Mesenchymal stem cell (in vitro differentiated cells and primary cell): ENCODE results near the gene GLP2R.
A peak's percentile ranks its signal among the peaks of the same experiment; 100 is the strongest.

Source experiments
- DNase-seq: peaks from one replicate; pipeline ENCODE4 v3.0.0-alpha.2; 2013
- H2AFZ ChIP-seq: one replicate; pipeline ENCODE4 v1.6.1; 2013; ENCODE audit warnings: low read depth, mild to moderate bottlenecking, control low read depth, inconsistent platforms, low read length, moderate library complexity
- H2AK5ac ChIP-seq: 2 replicates; pipeline ENCODE4 v1.6.1; 2013; ENCODE audit warnings: low read length, moderate library complexity, mild to moderate bottlenecking, inconsistent platforms; ENCODE audit not compliant: severe bottlenecking
- H2BK120ac ChIP-seq: one replicate; pipeline ENCODE4 v1.6.1; 2013; ENCODE audit warnings: low read depth, mild to moderate bottlenecking, inconsistent platforms, low read length, moderate library complexity
- H2BK12ac ChIP-seq, 2 experiments: one replicate each; pipeline ENCODE4 v1.6.1; 2013; ENCODE audit warnings: inconsistent platforms in 2 of 2, low read length in 2 of 2, mild to moderate bottlenecking in 2 of 2, moderate library complexity in 2 of 2, control low read depth in 1 of 2
- H2BK15ac ChIP-seq: one replicate; pipeline ENCODE4 v1.6.1; 2013; ENCODE audit warnings: mild to moderate bottlenecking, low read depth, inconsistent platforms; ENCODE audit not compliant: poor library complexity, severe bottlenecking
- H2BK5ac ChIP-seq: 2 replicates; pipeline ENCODE4 v1.6.1; 2013; ENCODE audit warnings: low read depth, mild to moderate bottlenecking, low read length, control low read depth, inconsistent platforms; ENCODE audit not compliant: poor library complexity, severe bottlenecking
- H3K14ac ChIP-seq, 2 experiments: one replicate each; pipeline ENCODE4 v1.6.1; 2013; ENCODE audit warnings: inconsistent platforms in 2 of 2, low read length in 2 of 2, control low read depth in 1 of 2, mild to moderate bottlenecking in 1 of 2, moderate library complexity in 1 of 2
- H3K18ac ChIP-seq, 2 experiments: one replicate each; pipeline ENCODE4 v1.6.1; 2013; ENCODE audit warnings: inconsistent platforms in 2 of 2, low read length in 2 of 2, control low read depth in 1 of 2, low read depth in 1 of 2, mild to moderate bottlenecking in 1 of 2
- H3K23ac ChIP-seq, 2 experiments: one replicate each; pipeline ENCODE4 v1.6.1; 2013; ENCODE audit warnings: inconsistent platforms in 2 of 2, low read length in 2 of 2, mild to moderate bottlenecking in 2 of 2, moderate library complexity in 2 of 2, control low read depth in 1 of 2
- H3K27ac ChIP-seq: 2 replicates; pipeline ENCODE4 v1.5.1; 2013; ENCODE audit warnings: mild to moderate bottlenecking, moderate library complexity, low read length, control low read depth, inconsistent platforms; ENCODE audit not compliant: poor library complexity, severe bottlenecking
- H3K27me3 ChIP-seq, 2 experiments: 2 replicates each; pipeline versions ENCODE4 v1.6.1 to v1.7.0; 2013; ENCODE audit warnings: low read length in 2 of 2, mild to moderate bottlenecking in 2 of 2, moderate library complexity in 2 of 2, control low read depth in 1 of 2, inconsistent platforms in 1 of 2; ENCODE audit not compliant: control insufficient read depth in 1 of 2, insufficient read depth in 1 of 2
- H3K36me3 ChIP-seq, 2 experiments: 2 replicates each; pipeline versions ENCODE4 v1.6.1 to v1.7.0; 2013; ENCODE audit warnings: low read length in 2 of 2, control low read depth in 1 of 2, inconsistent platforms in 1 of 2, low read depth in 1 of 2, mild to moderate bottlenecking in 1 of 2; ENCODE audit not compliant: insufficient read depth in 2 of 2, control insufficient read depth in 1 of 2
- H3K4ac ChIP-seq, 2 experiments: one replicate each; pipeline ENCODE4 v1.6.1; 2013; ENCODE audit warnings: inconsistent platforms in 2 of 2, low read length in 2 of 2, mild to moderate bottlenecking in 2 of 2, moderate library complexity in 2 of 2, control low read depth in 1 of 2, low read depth in 1 of 2
- H3K4me1 ChIP-seq: 2 replicates; pipeline ENCODE4 v1.6.1; 2013; ENCODE audit warnings: low read depth, low read length, control low read depth; ENCODE audit not compliant: control insufficient read depth, insufficient read depth
- H3K4me2 ChIP-seq: 2 replicates; pipeline ENCODE4 v1.6.1; 2013; ENCODE audit warnings: low read length, mild to moderate bottlenecking, inconsistent platforms; ENCODE audit not compliant: poor library complexity, severe bottlenecking
- H3K4me3 ChIP-seq, 2 experiments: 2 replicates each; pipeline versions ENCODE4 v1.5.1 to v1.7.0; 2013; ENCODE audit warnings: low read length in 2 of 2, mild to moderate bottlenecking in 2 of 2, control low read depth in 1 of 2, low read depth in 1 of 2; ENCODE audit not compliant: insufficient read depth in 1 of 2
- H3K79me1 ChIP-seq: replicated peaks from 2 replicates; pipeline ENCODE4 v1.6.1; 2013; ENCODE audit warnings: mild to moderate bottlenecking, control low read depth, low read length, inconsistent platforms; ENCODE audit not compliant: poor library complexity, severe bottlenecking
- H3K9ac ChIP-seq: 2 replicates; pipeline ENCODE4 v1.7.0; 2013; ENCODE audit warnings: mild to moderate bottlenecking, low read length, moderate library complexity
- H3K9me3 ChIP-seq: 2 replicates; pipeline ENCODE4 v1.7.0; 2013; ENCODE audit warnings: mild to moderate bottlenecking, low read length; ENCODE audit not compliant: control insufficient read depth
- H4K8ac ChIP-seq: one replicate; pipeline ENCODE4 v1.6.1; 2013; ENCODE audit warnings: inconsistent platforms, mild to moderate bottlenecking, low read length, moderate library complexity
- H4K91ac ChIP-seq: one replicate; pipeline ENCODE4 v1.6.1; 2013; ENCODE audit warnings: mild to moderate bottlenecking, low read length, inconsistent platforms
- WGBS: methylation state at CpG from one replicate; pipeline ENCODE4 v1.1.7; 2013; ENCODE audit warnings: mixed read lengths; 5-methylcytosine and 5-hydroxymethylcytosine counted together

GLP2R gene

GRCh38 chr17:9907131-9907530, 81.4 kb downstream of the GLP2R start:
- Histone ChIP-seq H3K14ac (no peak overlapping the region), H3K18ac (peak overlapping the region in 1 of 2 experiments; percentile 70), H2AK5ac (no peak overlapping the region), H3K23ac (no peak overlapping the region), H2BK15ac (no peak overlapping the region), H2AFZ (no peak overlapping the region), H3K4ac (no peak overlapping the region), H3K27me3 (peaks cover 0 to 9% of the 10 kb centered on the region in 2 experiments), H3K79me1 (no peaks in the 10 kb centered on the region), H4K8ac (no peak overlapping the region), H3K4me3 (no peak overlapping the region), H3K4me2 (no peak overlapping the region), H3K9ac (no peak overlapping the region), H3K27ac (no peak overlapping the region), H2BK12ac (peak overlapping the region in 1 of 2 experiments; percentile 79), H4K91ac (no peak overlapping the region), H3K36me3 (peaks cover 5 to 6% of the 10 kb centered on the region in 2 experiments), H2BK5ac (no peak overlapping the region), H3K4me1 (peaks cover 14% of the 10 kb centered on the region), H3K9me3 (no peaks in the 10 kb centered on the region), H2BK120ac (no peak overlapping the region)
- WGBS = 95% methylated on average over 7 of the region's 7 CpGs
- no peak for DNase-seq

DNA sequence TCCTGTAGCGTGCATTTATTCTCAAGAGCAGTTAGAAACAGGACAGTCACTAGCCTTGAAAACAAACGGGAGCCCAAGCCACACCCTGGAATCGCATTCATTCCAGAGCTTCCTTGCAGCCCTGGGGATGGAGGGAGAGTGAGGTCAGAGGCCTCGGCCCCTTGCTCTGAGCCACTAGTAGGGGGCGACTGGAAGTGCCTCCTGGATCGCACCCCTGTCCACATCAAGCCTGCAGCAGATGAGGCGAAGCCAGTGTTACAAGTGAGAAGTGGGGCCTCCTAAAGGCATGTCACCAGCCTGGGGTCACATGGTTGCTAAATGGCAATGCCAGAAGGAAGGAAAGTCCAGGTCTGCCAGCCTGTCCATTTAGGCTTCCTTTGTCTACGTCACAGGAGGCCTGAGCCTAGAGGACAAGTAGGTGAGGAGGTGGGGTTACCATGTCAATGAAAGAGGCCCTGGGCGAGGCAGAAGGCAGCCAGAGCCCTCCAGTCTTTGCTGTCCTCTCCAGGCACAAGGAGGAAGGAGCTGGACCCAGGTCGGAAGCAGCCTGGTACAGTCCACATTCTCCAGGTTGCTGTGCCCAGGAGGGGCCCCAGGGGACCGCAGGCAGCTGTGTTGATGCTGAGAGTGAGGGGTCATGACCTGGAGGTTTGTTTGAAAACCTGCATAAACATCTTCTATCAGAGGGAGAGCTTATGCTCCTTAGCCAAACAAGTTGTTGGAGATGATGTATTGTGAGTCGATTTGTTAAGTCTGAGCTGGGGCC, 82.3 kb downstream of the GLP2R start:
- peak overlapping the region; percentile 45 for H4K91ac ChIP-seq
- H2BK12ac ChIP-seq = peak overlapping the region; percentile 2 to 94
- H3K27ac ChIP-seq = no peak overlapping the region
- no peak overlapping the region for H3K4me3 ChIP-seq
- H2BK15ac ChIP-seq = no peak overlapping the region
- peak overlapping the region; percentile 7 for H4K8ac ChIP-seq
- H3K4me1 ChIP-seq = peaks cover 14% of the 10 kb centered on the region
- H3K36me3 ChIP-seq = peaks cover 6 to 7% of the 10 kb centered on the region in 2 experiments
- H3K14ac ChIP-seq = peak overlapping the region in 1 of 2 experiments; percentile 50
- H3K79me1 ChIP-seq = no peaks in the 10 kb centered on the region
- no peak overlapping the region for H3K23ac ChIP-seq
- DNase-seq = peak; percentile 82
- H2AK5ac ChIP-seq = no peak overlapping the region
- no peak overlapping the region for H3K4me2 ChIP-seq
- peak overlapping the region; percentile 36 to 90 for H3K4ac ChIP-seq
- H3K9ac ChIP-seq = no peak overlapping the region
- no peak overlapping the region for H2BK120ac ChIP-seq
- peaks cover 0 to 9% of the 10 kb centered on the region in 2 experiments for H3K27me3 ChIP-seq
- H3K18ac ChIP-seq = peak overlapping the region; percentile 25 to 61
- WGBS = 37% methylated on average over 11 of the region's 12 CpGs
- peak overlapping the region; percentile 18 for H2AFZ ChIP-seq
- H3K9me3 ChIP-seq = no peaks in the 10 kb centered on the region
- no peak overlapping the region for H2BK5ac ChIP-seq

- H2AK5ac ChIP-seq = no peak overlapping the region
- no peak overlapping the region for H3K27ac ChIP-seq
- H2BK12ac ChIP-seq = peak overlapping the region; percentile 51 to 93
- H2BK5ac ChIP-seq = no peak overlapping the region
- peak overlapping the region in 1 of 2 experiments; percentile 45 for H3K4ac ChIP-seq
- peaks cover 0 to 9% of the 10 kb centered on the region in 2 experiments for H3K27me3 ChIP-seq
- peak overlapping the region in 1 of 2 experiments; percentile 79 for H3K18ac ChIP-seq
- H3K14ac ChIP-seq = peak overlapping the region in 1 of 2 experiments; percentile 30
- H3K36me3 ChIP-seq = peaks cover 6 to 13% of the 10 kb centered on the region in 2 experiments
- no peak overlapping the region for H2BK15ac ChIP-seq
- peak overlapping the region; percentile 85 for H4K91ac ChIP-seq
- H3K4me3 ChIP-seq = no peak overlapping the region
- no peaks in the 10 kb centered on the region for H3K79me1 ChIP-seq
- no peak overlapping the region for H3K23ac ChIP-seq
- peak overlapping the region; percentile 64 for H2BK120ac ChIP-seq
- H3K9ac ChIP-seq = no peak overlapping the region
- WGBS = 69% methylated on average over 6 of the region's 7 CpGs
- DNase-seq = no peak
- H4K8ac ChIP-seq = peak overlapping the region; percentile 67
- no peaks in the 10 kb centered on the region for H3K9me3 ChIP-seq
- peaks cover 14% of the 10 kb centered on the region for H3K4me1 ChIP-seq
- no peak overlapping the region for H3K4me2 ChIP-seq
- H2AFZ ChIP-seq = no peak overlapping the region
These were observed 82.9 kb downstream of the GLP2R start for GRCh38 chr17:9908649-9909042.

DNA sequence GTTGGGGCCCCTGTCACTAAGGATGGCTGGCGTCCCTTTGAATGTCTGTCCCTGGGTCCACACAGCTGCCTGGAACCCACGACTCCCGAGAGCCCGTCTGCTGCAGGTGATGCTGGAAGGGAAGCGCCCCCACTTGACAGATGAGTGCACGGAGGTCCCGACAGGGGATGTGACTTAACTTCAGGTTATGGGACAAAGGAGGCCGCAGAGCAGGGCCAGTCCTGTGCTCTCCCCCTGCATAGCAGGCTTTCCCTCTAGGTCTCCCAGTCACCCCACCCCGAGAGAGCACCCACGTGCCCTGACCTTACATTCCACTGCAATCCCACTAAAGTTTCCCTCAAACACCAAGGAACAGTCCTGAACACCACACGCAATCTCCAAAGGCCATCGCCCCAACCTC, 85.4 kb downstream of the GLP2R start:
- H2BK15ac ChIP-seq = no peak overlapping the region
- H4K8ac ChIP-seq = no peak overlapping the region
- peaks cover 14% of the 10 kb centered on the region for H3K4me1 ChIP-seq
- WGBS = 87% methylated on average over 12 of the region's 12 CpGs
- peaks cover 0 to 9% of the 10 kb centered on the region in 2 experiments for H3K27me3 ChIP-seq
- H3K79me1 ChIP-seq = no peaks in the 10 kb centered on the region
- H3K4me3 ChIP-seq = no peak overlapping the region
- no peak overlapping the region for H2AK5ac ChIP-seq
- DNase-seq = no peak
- H3K36me3 ChIP-seq = peaks cover 10 to 30% of the 10 kb centered on the region in 2 experiments
- no peak overlapping the region for H3K27ac ChIP-seq
- H3K14ac ChIP-seq = no peak overlapping the region
- no peak overlapping the region for H2BK5ac ChIP-seq
- H3K9me3 ChIP-seq = no peaks in the 10 kb centered on the region
- H3K9ac ChIP-seq = no peak overlapping the region
- H3K4ac ChIP-seq = no peak overlapping the region
- no peak overlapping the region for H2BK120ac ChIP-seq
- no peak overlapping the region for H2AFZ ChIP-seq
- H3K4me2 ChIP-seq = no peak overlapping the region
- H3K18ac ChIP-seq = peak overlapping the region in 1 of 2 experiments; percentile 34
- no peak overlapping the region for H3K23ac ChIP-seq
- H4K91ac ChIP-seq = peak overlapping the region; percentile 35
- no peak overlapping the region for H2BK12ac ChIP-seq
